ENCODE measurements around the gene SORCS2.

SORCS2 gene

DNA sequence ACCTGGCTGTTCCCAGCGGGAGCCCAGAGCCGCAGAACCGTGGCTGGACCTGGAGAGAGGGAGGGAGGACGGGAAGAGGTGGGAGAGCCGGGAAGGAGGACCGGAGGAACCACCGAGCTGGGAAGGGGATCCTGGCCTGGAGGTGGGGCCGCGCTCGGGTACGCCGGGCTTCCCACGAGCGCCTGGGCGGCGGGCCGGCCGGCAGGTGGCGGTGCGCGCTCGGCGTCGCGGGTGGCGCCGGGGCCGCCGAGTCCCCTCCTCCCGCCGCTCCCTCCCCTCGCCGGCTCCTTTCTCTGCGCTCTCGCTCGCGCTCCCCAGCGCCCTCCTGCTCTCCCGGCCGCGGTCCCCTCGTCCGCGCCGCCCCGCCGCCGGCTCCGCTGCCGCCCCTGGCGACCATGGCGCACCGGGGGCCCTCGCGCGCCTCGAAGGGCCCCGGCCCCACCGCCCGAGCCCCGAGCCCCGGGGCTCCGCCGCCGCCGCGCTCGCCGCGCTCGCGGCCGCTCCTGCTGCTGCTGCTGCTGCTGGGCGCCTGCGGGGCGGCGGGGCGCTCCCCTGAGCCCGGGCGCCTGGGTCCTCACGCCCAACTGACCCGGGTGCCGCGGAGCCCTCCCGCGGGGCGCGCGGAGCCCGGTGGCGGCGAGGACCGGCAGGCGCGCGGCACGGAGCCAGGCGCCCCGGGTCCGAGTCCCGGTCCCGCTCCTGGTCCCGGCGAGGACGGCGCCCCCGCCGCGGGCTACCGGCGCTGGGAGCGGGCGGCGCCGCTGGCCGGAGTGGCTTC lies at the start of gene SORCS2:
TSS of gene SORCS2 (plus strand) at position 287 of the 778 bp plus-strand sequence.
- DNase-seq: peak; percentile 61
- in situ Hi-C loops (cut with HindIII; ENCODE audit: low pct_ligation_motif_present, low pct_unique_long_range_greater_than_20kb, low sequenced_read_pairs): no loop called here

GRCh38 chr4:7144374-7145290 lies 47.7 kb upstream of the SORCS2 start:
- in situ Hi-C loops (cut with HindIII; ENCODE audit: low pct_ligation_motif_present, low pct_unique_long_range_greater_than_20kb, low sequenced_read_pairs): no loop called here
- DNase-seq: no peak

- in situ Hi-C loops (cut with HindIII; ENCODE audit: low pct_ligation_motif_present, low pct_unique_long_range_greater_than_20kb, low sequenced_read_pairs): no loop called here
- no peak for DNase-seq
These were observed 46.9 kb upstream of the SORCS2 start for GRCh38 chr4:7145291-7145934.

DNA sequence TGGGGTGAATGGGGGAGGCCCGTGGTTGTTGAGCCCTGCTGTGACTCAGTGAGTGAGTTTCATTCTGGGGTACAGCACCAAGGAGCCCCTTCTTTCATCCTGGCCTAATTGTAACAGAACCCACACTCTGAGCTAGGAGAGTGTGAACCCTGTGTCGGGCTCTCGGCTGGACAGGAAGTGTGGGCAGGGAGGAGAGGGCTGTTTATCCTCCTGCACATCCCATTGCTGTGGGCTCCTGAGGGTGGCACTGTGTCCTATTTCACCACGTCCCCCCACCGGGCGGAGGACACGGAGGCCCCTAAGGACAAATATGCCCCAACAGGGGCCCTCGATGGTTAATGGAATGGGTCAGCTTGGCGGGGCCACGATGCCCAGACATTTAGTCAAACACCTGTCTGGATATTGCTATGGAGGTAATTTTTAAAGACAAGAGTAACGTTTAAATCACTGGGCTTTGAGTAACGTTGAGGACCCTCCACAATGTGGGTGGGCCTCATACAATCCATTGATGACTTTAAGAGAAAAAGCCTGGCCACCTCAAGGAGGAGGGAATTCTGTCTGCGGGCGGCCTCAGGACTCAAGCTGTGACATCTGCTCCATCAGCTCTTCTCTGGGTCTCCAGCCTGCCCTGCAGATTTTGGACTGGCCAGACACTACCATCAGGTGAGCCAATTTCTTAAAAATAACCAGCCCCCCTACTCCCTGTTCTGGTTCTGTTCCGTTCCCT lies 46.1 kb upstream of the SORCS2 start:
- no peak for DNase-seq
- in situ Hi-C loops (cut with HindIII; ENCODE audit: low pct_ligation_motif_present, low pct_unique_long_range_greater_than_20kb, low sequenced_read_pairs): no loop called here

DNA sequence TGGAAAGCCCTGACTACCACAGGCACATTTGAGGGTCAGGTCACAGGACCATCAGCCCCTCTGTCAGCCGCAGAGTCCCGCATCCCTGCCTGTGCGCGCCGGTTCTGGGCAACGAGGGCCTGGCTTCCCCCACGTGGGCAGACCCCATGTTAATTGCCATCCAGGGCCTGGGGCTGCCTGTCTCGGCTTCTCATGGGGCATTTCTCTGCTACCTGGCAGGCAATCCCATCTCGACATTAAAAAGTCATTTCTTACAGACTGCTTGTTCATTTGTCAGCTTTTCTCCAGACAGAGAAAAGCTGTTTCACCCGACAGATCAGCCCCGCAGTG lies 45.6 kb upstream of the SORCS2 start:
- in situ Hi-C loops (cut with HindIII; ENCODE audit: low pct_ligation_motif_present, low pct_unique_long_range_greater_than_20kb, low sequenced_read_pairs): no loop called here

DNA sequence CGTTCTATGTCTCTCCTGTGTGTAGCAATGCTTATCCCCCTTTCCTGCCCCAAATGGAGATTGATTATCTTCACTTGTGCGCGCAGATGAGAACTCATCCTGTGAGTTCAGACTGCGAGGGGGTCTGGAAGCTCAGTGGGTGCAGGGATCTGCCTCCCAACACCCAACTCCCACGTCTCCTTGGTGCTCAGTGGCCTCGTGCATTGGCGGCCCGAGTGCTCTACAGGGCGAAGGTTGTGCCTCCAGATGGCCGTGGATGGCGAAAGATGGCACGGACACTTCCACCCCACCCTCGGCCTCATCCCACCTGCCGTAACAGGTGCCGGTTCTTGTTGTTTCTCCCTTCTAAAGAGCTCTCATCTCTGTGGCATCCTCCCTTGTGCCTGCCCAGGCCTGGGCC lies 45.1 kb upstream of the SORCS2 start:
- no peak for DNase-seq
- in situ Hi-C loops (cut with HindIII; ENCODE audit: low pct_ligation_motif_present, low pct_unique_long_range_greater_than_20kb, low sequenced_read_pairs): no loop called here

More for the DNA sequence above, 45.6 kb upstream of the SORCS2 start:
- no peak for DNase-seq

DNA sequence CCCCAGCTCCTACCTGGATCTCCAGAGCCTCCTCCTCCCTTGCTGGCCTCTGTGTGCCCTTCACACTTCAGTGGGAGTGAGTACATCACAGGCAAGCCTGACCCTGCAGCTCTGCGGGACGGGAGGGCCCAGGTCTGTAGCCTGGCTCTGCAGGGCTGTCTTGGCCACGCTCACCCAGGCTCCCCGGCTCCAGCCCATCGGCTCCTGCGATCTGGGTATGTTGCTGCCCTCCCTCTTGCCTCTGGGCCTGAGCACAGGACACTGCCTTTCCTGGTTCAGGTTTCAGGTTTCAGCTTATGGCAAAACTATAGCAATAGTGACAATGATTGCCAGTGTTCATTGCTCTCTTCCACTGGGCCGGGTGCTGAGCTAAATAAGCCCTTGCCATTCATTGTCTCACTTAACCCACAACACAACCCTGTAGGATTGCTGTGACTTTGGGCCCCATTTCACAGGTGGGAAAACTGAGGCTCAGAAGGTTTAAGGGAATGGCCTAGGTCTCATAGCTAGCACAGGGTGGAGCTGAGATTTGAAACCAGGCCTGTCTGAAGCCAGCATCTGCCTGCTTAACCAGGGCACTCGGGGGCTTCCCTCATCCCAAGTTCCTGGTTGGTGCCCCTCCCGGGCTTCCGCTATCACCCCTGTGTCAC lies 44.6 kb upstream of the SORCS2 start:
- in situ Hi-C loops (cut with HindIII; ENCODE audit: low pct_ligation_motif_present, low pct_unique_long_range_greater_than_20kb, low sequenced_read_pairs): no loop called here
- no peak for DNase-seq

DNA sequence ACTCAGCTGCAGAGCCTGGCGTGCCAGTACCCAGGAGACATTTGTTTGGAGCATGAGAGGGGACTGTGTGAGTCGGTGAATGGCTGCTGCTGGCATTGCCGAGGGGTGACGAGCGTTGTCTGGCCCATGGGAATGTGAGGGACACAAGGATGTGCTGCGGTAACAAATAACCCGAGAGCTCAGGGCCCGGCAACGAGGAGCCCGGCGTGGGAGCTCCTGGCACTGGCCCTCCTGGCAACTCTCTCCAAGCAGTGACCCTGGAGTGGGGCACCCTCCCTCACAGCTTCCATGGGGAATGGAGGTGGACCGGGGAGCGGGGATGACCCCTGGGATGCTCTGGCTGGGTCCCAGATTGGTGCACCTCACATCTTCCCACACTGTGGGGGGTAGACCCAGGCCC lies 44.0 kb upstream of the SORCS2 start:
- in situ Hi-C loops (cut with HindIII; ENCODE audit: low pct_ligation_motif_present, low pct_unique_long_range_greater_than_20kb, low sequenced_read_pairs): no loop called here

GRCh38 chr4:7150036-7150635 lies 42.2 kb upstream of the SORCS2 start:
- in situ Hi-C loops (cut with HindIII; ENCODE audit: low pct_ligation_motif_present, low pct_unique_long_range_greater_than_20kb, low sequenced_read_pairs): no loop called here
- DNase-seq: no peak

More for the DNA sequence above, 44.0 kb upstream of the SORCS2 start:
- DNase-seq: no peak

- in situ Hi-C loops (cut with HindIII; ENCODE audit: low pct_ligation_motif_present, low pct_unique_long_range_greater_than_20kb, low sequenced_read_pairs): no loop called here
- DNase-seq: no peak
These were observed 40.6 kb upstream of the SORCS2 start for GRCh38 chr4:7151668-7152227.

GRCh38 chr4:7153711-7154110 lies 38.6 kb upstream of the SORCS2 start:
- no peak for DNase-seq
- in situ Hi-C loops (cut with HindIII; ENCODE audit: low pct_ligation_motif_present, low pct_unique_long_range_greater_than_20kb, low sequenced_read_pairs): no loop called here

- DNase-seq: no peak
- in situ Hi-C loops (cut with HindIII; ENCODE audit: low pct_ligation_motif_present, low pct_unique_long_range_greater_than_20kb, low sequenced_read_pairs): no loop called here
These were observed 37.9 kb upstream of the SORCS2 start for GRCh38 chr4:7154351-7154981.

DNA sequence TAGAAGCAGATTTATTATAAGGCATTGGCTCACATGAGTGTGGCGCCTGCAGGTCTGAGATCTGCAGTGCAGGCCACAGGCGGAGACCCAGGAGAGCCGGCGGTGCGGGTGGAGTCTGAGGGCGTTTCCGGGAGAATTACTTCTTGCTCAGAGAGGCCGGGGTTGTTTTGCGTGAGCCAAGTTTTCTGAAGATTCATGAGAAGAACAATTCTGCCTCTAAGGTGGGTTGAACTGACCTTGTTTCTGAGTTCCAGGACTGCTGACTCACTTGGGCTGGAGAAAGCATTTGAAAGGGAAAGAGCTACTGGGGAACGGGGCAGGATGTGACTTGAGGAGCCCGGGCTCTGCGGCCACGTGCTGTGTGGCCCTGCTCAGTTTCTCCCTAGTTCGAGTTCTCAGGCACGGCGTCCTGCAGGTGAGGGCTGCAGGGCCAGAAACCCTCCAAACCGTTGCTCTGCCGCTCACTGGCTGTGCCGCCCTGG lies 36.7 kb upstream of the SORCS2 start:
- no peak for DNase-seq
- in situ Hi-C loops (cut with HindIII; ENCODE audit: low pct_ligation_motif_present, low pct_unique_long_range_greater_than_20kb, low sequenced_read_pairs): no loop called here

DNA sequence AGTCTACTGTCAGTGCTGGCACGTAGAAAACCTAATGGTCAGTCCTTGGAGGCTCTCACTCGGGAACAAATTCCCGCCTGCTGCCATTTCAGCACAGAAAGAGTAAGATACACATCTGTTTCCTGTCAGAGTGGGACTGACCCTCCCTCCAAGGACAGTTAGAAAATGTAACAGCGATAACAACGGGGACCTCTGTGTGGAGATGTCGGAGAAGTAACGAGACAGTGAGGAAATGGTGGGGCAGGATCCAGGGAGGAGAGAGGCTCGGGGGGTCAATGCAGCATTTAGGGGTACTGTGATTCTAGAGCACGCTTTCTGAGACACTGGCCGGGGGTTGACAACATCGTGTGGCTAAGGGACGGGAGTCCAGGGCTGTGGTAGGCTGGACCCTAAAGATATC lies 36.0 kb upstream of the SORCS2 start:
- no peak for DNase-seq
- in situ Hi-C loops (cut with HindIII; ENCODE audit: low pct_ligation_motif_present, low pct_unique_long_range_greater_than_20kb, low sequenced_read_pairs): no loop called here

GRCh38 chr4:7156761-7157488 lies 35.4 kb upstream of the SORCS2 start:
- in situ Hi-C loops (cut with HindIII; ENCODE audit: low pct_ligation_motif_present, low pct_unique_long_range_greater_than_20kb, low sequenced_read_pairs): no loop called here
- peak; percentile 9 for DNase-seq

- in situ Hi-C loops (cut with HindIII; ENCODE audit: low pct_ligation_motif_present, low pct_unique_long_range_greater_than_20kb, low sequenced_read_pairs): no loop called here
- no peak for DNase-seq
These were observed 34.7 kb upstream of the SORCS2 start for GRCh38 chr4:7157666-7158065.

Data from ACHN (cell line).